ENCODE data around the gene DLK1.

DLK1 gene

GRCh38 chr14:100776681-100777365 is 50.1 kb downstream of the DLK1 start:
- DNase-seq (ENCODE audit: low spot score): no peak

DNA sequence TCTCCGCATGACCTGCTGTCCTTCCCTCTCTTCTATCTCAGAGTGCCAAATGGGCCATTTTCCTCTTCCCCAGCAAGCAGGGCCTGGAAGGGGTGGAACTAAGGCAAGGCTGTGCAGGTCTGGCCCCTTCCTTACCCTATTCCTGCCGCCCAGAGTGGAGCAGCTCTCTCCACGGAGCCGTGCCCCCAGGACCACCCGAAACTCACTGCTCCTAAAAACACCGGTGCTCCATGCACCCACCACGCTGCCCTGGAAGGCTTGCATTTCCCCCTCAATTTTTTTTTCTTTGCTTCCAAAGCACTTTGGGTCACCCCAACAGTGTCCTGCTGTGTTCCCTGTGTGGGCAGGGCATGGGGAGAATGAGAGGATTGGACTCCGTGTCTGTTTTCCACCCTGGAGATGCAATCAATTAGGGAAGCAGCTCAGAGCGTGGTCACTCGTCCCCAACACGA is 50.7 kb downstream of the DLK1 start:
- DNase-seq (ENCODE audit: low spot score): no peak

GRCh38 chr14:100777818-100778525 is 51.3 kb downstream of the DLK1 start:
- DNase-seq (ENCODE audit: low spot score): peak; percentile 63

- no peak for DNase-seq (ENCODE audit: low spot score)
Observed at GRCh38 chr14:100778526-100778882, 51.8 kb downstream of the DLK1 start.

DNA sequence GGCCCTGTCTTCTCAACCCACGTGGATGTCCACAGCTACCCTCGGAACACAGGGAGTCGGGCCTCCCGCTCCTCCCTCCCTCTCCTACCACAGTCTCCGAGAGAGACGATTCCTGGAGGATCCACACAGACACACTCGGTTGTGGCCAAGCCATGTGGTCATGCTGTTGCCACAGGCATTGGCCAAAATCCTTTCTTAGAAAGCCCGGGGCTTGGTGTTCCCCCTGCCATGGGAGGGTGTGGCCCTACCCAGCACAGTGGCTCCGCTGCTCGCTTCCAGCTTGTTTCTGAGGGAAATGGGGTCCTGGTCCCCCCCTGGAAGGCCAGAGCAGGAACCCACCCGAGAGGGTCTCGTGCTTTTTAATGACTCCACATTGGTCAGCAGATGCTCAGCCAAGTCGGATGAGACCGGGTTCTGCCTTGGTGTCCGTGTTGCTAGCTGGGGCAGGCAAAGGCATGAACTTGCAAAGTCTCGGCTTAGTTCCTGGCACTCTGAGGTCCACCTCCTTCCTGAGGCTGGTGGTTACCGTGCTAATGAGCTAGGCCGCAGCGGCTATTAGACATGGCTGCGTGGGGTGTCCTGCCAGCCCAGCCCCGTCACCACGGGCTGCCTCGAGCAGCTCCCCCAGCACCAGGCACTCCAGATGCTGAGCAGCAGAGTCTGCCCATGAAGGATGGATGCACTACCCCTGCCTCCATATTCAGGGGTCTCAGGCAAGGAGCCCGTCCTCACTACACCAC is 52.4 kb downstream of the DLK1 start:
- DNase-seq (ENCODE audit: low spot score): no peak

- DNase-seq (ENCODE audit: low spot score): no peak
Observed at GRCh38 chr14:100779691-100780080, 53.0 kb downstream of the DLK1 start.

DNA sequence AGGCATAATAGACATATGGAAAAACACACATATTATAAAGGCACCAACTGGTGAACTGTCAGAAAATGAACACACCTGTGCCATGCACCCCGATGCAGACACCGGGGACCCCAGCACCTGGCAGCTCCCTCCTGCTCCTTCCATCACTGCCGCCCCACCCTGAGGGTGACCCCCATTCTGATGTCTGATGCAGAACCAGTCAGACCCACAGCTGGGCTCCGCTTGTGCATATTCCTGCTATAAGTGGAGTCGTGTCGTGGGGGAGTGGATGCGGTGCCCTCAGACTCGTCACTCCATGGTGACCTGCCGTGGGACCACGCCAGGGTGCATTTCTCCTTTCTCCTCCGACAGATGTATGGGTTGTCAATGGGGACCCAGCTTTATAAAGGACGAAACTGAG is 53.6 kb downstream of the DLK1 start:
- DNase-seq (ENCODE audit: low spot score): no peak

DNA sequence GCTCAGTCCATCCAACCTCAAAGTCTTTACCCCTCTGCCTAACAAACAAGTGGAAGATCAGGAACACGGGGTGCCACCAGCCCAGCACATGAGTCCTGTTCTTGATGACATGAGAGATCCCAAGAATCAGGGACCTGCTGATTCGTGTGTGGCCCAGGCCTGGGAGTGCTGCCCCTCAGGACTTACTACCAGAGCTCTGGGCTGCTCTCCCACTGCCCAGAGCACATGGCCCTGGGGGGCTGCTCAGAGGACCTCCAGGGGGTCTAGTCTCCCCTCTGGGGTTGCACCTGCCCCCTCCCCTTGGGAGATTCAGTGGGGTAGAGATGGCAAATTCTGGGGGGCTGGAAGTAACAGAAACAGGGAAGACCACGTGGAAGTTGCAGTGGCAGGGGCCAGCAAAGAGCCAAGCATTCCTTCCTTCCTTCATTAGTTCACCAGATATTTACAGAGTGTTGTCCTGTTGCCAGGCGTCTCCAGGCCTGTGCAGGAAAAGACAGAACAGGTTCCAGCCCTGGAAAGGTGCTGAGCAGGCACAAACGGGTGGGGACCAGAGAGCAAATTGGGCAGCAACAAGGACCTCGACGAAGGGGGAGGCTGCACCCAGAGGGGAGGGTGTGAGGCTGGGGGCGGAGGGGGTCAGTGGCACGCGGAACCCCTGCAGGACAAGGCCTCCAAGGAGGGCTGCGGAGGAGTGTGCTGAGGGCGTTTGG is 54.1 kb downstream of the DLK1 start:
- no peak for DNase-seq (ENCODE audit: low spot score)

DNA sequence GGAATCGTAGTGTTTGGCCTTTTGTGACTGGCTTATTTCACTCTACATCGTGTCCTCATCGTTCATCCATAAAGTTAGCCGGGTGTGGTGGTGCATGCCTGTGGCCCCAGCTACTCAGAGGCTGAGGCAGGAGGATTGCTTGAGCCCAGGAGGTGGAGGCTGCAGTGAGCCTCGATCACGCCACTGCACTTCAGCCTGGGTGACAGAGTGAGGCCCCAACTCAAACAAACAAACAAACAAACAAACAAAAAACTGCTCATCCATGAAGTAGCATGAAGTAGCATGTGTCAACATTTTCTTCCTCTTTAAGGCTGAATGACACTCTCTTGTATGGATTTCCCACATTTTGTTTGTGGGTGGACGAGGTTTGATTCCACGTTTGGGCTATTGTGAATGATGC is 55.3 kb downstream of the DLK1 start:
- no peak for DNase-seq (ENCODE audit: low spot score)

DNA sequence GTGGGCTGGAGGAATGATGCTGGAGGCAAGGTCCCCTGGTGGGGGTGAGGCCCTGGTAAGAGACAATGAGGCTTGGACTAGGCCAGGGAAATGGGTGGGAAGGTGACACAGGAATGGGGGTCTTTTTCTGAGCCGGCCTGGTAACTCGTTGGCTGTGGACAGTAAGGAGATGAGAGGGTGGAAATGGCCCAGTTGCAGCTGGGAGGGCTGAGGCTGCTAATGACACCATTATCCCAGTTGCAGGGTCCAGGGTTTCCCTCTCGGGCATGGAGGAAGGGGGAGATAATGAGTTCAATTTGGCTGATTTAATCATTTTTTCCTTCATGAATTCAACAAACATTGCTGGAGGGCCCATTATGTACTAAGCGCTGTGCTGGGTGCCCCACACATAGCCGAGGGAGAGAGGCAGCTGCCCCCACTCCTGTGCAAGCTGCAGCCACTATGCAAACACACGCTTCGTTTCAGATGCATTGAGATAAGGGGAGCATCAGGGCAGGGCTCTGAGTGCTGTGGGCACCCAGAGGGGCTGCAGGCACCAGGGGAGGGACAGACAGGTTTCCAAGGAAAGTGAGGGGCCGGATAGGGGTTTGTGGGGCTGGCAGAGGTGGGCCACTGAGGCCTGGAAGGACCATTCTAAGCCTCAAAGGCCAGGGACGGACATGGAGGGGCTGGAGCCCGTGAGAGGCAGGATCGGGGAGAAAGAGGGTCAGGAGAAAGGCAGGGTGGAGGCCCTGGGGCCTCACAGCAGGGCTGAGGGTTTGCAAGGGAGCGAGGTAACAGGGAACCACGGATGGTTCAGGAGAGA is 56.0 kb downstream of the DLK1 start:
- DNase-seq (ENCODE audit: low spot score): peak; percentile 81

- peak; percentile 87 for DNase-seq (ENCODE audit: low spot score)
Observed at GRCh38 chr14:100783630-100784370, 57.1 kb downstream of the DLK1 start.

- no peak for DNase-seq (ENCODE audit: low spot score)
Observed at GRCh38 chr14:100784523-100785337, 58.0 kb downstream of the DLK1 start.

- no peak for DNase-seq (ENCODE audit: low spot score)
Observed at GRCh38 chr14:100785338-100785615, 58.6 kb downstream of the DLK1 start.

GRCh38 chr14:100785626-100786025 is 58.9 kb downstream of the DLK1 start:
- DNase-seq (ENCODE audit: low spot score): no peak

DNA sequence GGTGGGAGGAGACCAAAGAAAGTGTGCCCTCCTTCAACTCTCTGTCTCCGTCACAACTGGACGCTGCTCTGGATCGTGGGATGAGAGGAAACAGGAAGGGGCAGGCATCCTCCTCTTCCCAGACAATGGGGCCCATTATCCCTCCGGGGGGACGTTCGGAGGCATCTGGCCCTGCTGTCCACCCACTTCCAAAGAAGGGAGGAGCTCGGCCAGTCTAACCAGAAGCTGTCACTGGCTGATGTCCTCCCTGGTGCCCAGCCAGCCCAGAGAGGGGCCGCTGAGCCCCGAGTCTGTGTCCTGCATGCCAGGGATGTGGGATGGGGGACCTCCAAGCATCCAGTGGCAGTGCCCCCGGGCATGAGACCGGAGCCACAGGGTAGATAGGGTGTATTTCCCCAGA is 59.4 kb downstream of the DLK1 start:
- no peak for DNase-seq (ENCODE audit: low spot score)

GRCh38 chr14:100786576-100787219 is 60.0 kb downstream of the DLK1 start:
- DNase-seq (ENCODE audit: low spot score): no peak

GRCh38 chr14:100787659-100788058 is 61.0 kb downstream of the DLK1 start:
- no peak for DNase-seq (ENCODE audit: low spot score)

Data from SK-N-DZ (cell line).